NCI-H2029 (cell line): ENCODE measurements around the gene GBP3.
"Not testable (repeated sequence)": the region's sequence is repeated elsewhere in the genome, so short reads cannot be mapped to it uniquely, and the experiment has no call there.

Source experiments
- DNase-seq: peaks from one replicate; lab custom pipeline; 2025; lab: John Stamatoyannopoulos, UW

GBP3 gene

GRCh38 chr1:89022167-89022959 lies at the start of gene GBP3:
TSS of gene GBP3 (minus strand) at chr1:89022866. CDS start at chr1:89020721, 2,145 bp downstream.
- peak; percentile 57 for DNase-seq

GRCh38 chr1:89070509-89070908 lies 47.8 kb upstream of the GBP3 start:
- no peak for DNase-seq

- DNase-seq, result no peak
Measured at GRCh38 chr1:89069951-89070350, 47.3 kb upstream of the GBP3 start.

- no peak for DNase-seq
Measured at GRCh38 chr1:89068291-89068690, 45.6 kb upstream of the GBP3 start.

GRCh38 chr1:89065079-89065868 lies 42.6 kb upstream of the GBP3 start, which contains the start of gene GBP1:
TSS of gene GBP1 (minus strand) at chr1:89065208. CDS start at chr1:89063234, 1,974 bp downstream.
- peak; percentile 68 for DNase-seq

- DNase-seq, result peak; percentile 61
Measured at GRCh38 chr1:89064632-89065031, 42.0 kb upstream of the GBP3 start.

GRCh38 chr1:89063094-89063493 lies 40.4 kb upstream of the GBP3 start:
- no peak for DNase-seq

GRCh38 chr1:89060091-89060490 lies 37.4 kb upstream of the GBP3 start:
- DNase-seq, result no peak

GRCh38 chr1:89051955-89052312 lies 29.3 kb upstream of the GBP3 start:
- DNase-seq, result no peak

- no peak for DNase-seq
Measured at GRCh38 chr1:89051300-89051954, 28.8 kb upstream of the GBP3 start.

- DNase-seq, result no peak
Measured at GRCh38 chr1:89050649-89051033, 28.0 kb upstream of the GBP3 start.

- not testable (repeated sequence) for DNase-seq
Measured at GRCh38 chr1:89049901-89050648, 27.4 kb upstream of the GBP3 start.

- not testable (repeated sequence) for DNase-seq
Measured at GRCh38 chr1:89049187-89049586, 26.5 kb upstream of the GBP3 start.

- DNase-seq, result no peak
Measured at GRCh38 chr1:89047734-89048133, 25.1 kb upstream of the GBP3 start.

GRCh38 chr1:89046318-89047183 lies 23.9 kb upstream of the GBP3 start:
- not testable (repeated sequence) for DNase-seq

- DNase-seq, result no peak
Measured at GRCh38 chr1:89044970-89045721, 22.5 kb upstream of the GBP3 start.

GRCh38 chr1:89043940-89044339 lies 21.3 kb upstream of the GBP3 start:
- DNase-seq, result no peak

- DNase-seq, result no peak
Measured at GRCh38 chr1:89042491-89042890, 19.8 kb upstream of the GBP3 start.

GRCh38 chr1:89041721-89042120 lies 19.1 kb upstream of the GBP3 start:
- no peak for DNase-seq

- no peak for DNase-seq
Measured at GRCh38 chr1:89041119-89041641, 18.5 kb upstream of the GBP3 start.
